ENCODE data around the gene MYO1B.
"Not testable (repeated sequence)": the region's sequence is repeated elsewhere in the genome, so short reads cannot be mapped to it uniquely, and the experiment has no call there.

- TF ChIP-seq EZH2 (IDR thresholded peaks at IDR 0.05; ENCODE audit: low read length, missing control alignments); CTCF (conservative IDR thresholded peaks at IDR 0.05 in 1 of 2, IDR thresholded peaks at IDR 0.05 in 1 of 2; ENCODE audit: low read depth in 1 of 2, low read length in 2 of 2): not testable (repeated sequence)
Observed at GRCh38 chr2:191456506-191456905, 211.3 kb downstream of the MYO1B start.

All from fibroblast of lung (primary cell).